ENCODE data around the gene CAMTA2. TPM values are rescaled to one million over a fixed set of nuclear protein-coding genes. Genes with fewer than 3 reads are reported as not detected.

The CAMTA2 gene
- polyA plus RNA-seq, 1 donor = 32.9 TPM

DNA sequence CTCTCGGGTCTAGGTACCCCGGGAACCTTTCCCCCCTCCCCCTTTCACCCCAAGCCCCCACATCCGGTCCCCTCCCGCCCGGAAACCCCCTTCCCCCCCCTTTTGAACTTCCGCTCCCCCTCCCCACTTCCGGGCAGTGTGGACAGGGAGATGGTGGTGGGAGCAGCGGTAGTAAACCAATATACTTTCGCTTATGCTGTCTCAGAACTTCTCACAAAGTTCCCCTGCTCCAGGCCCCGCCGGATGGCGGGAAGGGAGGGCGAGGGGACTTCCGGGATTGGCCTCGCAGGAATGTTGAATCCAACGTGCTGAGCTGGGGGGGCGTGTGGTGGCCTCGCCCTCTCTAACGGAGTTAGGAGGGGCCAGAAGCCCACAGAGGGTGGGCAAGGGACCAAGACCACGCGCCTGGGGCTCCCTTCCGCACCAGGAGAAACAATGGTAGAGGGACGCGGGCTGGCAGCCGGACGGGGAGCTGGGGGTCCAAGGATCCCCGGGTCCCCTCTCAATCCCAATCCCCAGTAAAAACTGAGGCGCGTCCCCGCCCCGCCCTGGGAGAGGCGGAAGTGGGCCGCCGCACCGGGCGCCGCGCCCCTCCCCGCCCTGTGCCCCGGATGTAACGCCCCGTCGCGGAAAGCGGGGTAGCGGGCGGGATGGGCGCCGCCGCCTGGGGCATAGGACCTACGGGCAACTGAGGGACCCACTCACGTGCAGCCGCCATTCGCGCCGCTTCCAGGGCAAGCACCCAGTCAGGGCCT lies 39.9 kb downstream of the CAMTA2 start:
- peak; percentile 66 for DNase-seq

DNA sequence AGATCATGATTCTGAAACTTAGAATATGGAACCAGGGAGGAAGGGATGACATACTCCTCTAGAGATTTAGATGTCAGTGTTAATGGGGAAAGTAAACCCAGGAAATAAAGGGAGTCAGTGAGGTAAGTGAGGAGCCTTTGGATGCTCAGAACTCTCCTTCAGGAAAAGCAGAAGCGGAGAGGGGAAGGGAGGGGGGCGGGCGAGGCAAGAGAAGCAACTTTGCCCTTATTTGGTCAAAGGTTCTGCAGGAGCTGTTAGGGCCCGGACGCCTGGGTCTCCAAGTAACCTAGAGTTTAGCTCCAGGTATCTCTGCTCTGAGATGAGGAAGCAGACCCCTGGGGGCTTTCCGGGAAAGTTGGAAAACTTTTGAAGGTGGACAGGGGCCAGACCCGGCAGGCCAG lies 40.5 kb downstream of the CAMTA2 start:
- DNase-seq = no peak

DNA sequence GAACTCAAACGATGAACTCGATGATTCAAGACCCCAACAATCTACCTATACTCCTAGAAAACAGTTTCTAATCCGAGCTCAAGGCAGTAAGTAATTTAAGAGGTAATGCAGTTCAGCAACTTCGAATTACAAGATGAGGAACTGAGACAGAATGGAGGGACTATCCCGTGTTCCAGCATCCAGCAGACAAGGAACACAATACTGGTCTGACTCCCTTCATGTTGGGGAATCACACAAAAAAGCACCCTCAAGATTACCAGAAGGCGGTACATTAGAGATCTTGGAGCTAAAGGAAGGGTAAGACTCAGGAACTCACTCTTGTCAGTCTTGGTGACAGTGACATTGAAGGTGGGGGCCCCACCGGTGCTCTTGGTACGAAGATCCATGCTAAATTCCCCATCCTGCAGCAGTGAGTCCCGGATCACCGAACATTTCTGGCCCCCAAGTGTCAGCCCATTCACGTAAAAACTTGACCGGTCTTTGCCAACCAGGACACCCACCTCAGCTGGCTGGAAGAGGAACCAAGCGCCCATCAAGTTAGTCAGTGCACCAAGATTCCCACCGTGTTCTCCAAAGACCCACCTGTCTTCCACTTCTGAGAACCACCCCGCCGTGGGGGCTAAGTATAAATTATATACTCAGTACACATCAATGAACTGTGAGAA lies 41.0 kb downstream of the CAMTA2 start:
- no peak for DNase-seq

DNA sequence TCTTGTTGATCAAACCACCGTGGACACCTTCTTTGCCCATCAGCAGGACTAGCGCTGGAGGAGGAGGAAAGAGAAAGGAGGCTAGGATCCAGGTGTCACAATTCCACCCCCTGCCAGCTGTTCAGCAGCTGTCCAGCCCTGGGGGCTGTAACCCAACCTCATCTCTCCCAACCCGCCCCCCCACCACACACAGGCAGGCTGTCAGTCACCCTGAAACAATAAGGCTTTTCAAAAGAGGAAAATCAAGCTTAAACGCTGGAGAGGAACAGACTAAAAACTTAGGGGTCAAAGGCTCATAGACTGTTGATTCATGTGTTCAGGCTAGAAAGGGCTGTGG lies 41.6 kb downstream of the CAMTA2 start:
- no peak for DNase-seq

DNA sequence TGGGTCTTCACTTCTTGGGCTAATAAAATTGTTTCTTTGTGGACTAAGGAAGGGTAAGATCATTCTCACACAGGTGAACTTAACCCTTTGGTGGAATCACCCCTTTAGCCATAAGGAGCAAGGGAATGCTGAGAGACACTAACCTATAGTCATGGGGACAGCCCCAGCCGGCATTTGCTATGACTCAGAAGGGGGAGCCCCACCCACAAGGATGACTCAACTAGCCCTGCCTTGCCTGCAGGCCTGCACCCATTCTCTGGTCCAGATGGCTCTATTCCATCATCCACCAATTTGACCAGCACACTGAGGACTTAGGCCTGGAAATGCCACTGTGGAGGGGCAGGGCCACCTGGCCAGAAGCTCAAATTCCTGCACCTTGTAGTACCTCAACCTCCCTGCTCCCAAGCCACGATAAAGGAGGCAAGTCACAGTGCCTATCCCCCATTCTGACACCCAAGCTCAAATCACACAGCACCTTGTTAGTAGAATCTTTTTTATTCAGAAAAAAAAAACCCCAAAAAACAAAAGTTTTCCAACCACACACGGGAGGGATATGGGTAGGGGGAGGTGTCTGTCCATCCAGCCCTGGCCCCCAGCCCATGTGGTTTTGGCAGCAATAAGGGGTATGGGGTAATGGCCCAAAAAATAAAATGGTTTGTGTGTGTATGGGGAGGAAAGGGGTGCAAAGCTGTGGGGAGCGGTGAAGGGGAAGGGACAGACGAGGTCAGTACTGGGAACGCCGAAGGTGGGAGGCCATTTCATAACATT lies 42.1 kb downstream of the CAMTA2 start:
- DNase-seq = no peak

DNA sequence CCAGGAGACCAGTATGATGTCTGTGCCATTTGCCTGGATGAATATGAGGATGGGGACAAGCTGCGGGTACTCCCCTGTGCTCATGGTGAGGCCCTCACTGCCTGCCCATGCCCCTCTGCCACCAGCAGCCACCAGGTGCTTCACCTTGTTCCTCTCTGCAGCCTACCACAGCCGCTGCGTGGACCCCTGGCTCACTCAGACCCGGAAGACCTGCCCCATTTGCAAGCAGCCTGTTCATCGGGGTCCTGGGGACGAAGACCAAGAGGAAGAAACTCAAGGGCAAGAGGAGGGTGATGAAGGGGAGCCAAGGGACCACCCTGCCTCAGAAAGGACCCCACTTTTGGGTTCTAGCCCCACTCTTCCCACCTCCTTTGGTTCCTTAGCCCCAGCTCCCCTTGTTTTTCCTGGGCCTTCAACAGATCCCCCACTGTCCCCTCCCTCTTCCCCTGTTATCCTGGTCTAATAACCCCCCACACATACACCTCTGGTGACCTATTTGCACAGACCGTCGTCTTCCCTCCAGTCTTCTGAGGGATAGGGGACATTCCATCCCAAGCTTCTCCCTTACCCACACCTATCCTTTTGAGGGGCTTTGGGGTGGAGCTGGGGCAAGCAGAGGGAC lies 42.8 kb downstream of the CAMTA2 start:
- no peak for DNase-seq

DNA sequence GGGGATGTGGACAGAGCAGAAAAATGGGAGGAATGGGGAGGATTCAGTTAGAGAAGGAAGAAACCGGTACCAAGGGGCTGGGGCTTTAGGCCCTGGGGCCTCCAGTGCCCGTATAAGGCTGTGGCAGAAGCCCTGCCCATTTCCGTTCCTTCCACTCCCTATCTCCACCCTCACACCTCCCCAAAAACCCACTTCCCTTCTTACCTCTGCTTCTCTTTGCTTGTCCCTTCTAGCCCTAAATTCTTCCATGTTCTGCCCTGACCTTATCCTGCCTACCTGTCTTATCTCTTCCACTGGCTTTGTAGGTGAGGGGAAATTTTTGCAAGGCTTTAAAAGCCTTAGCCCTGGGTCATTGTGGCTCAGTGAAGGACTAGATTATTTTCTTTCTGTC lies 43.3 kb downstream of the CAMTA2 start:
- no peak for DNase-seq

DNA sequence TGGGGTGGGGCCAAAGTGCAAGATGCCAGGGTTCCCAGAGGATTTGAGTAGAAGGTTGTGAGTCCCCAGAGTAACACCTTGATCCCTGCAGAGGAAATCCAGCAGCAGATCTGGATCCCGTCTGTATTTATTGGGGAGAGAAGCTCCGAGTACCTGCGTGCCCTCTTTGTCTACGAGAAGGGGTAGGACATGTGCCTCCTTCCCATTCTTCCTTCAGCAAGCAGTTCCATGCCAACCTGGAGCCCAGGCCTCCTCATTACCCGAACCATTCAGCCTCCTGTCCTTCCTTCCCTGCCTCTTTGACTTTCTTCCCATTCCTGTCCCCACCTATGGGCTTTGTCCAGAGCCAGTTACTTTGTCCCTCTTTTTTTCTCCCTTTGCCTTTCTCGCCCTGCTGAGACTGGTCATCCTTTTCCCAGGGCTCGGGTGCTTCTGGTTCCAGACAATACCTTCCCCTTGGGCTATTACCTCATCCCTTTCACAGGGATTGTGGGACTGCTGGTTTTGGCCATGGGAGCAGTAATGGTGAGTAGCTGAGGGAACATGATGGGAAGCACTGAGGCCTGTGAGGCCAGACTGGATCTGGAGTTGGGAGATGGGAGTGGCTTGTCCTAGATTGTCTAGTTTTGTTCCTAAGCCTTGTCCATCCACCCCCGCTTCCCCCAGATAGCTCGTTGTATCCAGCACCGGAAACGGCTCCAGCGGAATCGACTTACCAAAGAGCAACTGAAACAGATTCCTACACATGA lies 44.5 kb downstream of the CAMTA2 start:
- DNase-seq = no peak

DNA sequence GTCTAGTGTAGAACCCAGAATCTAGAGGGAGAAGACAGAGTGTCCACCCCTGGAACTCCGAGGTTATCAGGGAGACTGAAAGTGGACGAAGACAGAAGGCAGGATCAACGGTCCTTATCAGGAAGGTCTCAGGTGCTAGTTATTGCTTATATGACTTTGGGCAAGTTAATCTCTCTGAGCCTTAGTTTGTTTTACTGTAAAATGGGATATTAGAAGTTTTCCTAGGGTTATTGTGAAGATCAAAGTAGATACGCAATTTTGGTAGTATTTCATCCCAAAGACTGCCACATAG lies 46.2 kb downstream of the CAMTA2 start:
- DNase-seq = no peak

DNA sequence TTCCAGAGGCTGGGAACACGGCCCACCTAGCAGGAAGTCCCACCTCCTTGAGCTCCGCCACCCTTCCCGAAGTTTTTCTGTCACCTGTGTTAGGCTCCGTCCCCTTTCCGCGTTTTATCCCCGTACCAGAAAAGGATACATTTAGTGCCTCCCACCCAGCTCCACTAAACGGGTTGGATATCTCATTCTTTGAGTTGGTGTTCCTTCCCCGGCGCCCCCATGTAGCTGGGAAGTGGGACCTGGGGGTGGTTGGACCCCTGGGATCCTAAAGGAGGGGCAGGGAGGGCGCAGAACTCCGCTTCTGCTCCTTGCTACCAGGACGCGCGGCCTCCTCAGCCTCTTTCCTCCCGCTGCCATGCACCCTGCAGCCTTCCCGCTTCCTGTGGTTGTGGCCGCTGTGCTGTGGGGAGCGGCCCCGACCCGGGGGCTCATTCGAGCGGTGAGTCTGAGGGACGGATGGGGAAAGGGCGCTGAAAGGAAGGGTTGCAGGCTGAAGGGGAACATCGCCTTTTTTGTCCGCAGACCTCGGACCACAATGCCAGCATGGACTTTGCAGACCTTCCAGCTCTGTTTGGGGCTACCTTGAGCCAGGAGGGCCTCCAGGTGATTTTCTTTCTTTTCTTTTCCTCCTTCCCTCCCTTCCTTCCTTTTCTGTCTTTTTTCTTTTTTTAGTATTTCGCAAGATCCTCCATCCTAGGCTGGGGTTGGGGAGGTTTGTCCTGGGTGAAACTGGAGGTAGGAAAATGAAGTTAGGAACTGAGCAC lies 46.7 kb downstream of the CAMTA2 start:
- DNase-seq = no peak

DNA sequence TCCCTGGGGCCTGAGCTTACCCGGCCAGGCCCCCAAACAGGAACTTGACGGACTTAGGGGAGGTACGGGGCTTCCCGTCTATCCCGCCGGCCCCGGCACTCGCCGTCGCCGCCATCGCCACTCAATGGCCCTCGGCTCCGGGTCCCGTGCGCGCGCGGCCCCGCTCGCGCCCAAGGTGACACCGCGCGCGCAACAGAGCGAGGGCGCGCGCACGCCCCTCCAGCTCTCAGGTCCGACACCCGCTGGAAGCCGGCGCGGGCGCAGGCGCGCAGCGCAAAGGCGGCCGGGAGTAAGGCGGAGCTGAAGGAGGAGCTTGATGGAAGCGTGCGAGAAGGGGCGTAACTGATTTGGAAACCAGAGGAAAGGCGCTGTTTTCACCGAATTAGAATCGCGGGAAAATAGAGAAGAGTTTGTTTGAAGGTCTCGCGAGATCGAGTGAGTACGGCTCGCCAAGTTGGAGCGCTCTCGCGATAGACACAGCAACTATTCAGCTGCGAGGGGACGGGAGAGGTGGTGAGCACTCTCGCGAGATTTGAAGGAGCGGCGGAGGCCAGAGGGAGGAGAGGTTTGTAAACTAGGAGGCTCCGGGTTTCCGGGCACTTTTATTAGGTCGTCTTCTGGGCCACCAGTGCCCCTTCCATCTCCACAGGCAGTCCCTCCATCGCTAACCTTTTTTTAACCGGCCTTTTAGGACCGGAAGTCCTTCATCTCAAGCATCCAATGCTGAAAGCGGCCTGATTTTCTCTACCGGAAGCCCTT lies 47.5 kb downstream of the CAMTA2 start, which contains the start of the genes RNF167 and SLC25A11:
Gene RNF167, plus strand, starts transcription at position 473 of the 759 bp plus-strand sequence. CDS start 642 bp downstream, outside the sequence.
Gene SLC25A11, minus strand, starts transcription at position 251 of the 759 bp plus-strand sequence. Its CDS starts 136 bp downstream, at position 115.
- peak; percentile 99 for DNase-seq

DNA sequence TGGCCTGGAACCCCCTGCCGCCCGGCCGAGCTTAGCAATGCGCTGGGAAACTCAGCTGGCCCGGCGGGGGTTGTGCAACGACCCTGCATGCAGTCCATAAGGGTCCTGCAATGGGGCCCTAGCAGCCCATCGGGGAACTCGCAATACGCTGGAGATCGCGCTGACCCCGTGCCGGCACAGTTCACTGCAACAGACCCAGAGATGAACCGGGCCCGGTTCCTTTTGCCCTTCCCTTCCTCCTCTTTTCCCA lies 48.0 kb downstream of the CAMTA2 start:
- no peak for DNase-seq

DNA sequence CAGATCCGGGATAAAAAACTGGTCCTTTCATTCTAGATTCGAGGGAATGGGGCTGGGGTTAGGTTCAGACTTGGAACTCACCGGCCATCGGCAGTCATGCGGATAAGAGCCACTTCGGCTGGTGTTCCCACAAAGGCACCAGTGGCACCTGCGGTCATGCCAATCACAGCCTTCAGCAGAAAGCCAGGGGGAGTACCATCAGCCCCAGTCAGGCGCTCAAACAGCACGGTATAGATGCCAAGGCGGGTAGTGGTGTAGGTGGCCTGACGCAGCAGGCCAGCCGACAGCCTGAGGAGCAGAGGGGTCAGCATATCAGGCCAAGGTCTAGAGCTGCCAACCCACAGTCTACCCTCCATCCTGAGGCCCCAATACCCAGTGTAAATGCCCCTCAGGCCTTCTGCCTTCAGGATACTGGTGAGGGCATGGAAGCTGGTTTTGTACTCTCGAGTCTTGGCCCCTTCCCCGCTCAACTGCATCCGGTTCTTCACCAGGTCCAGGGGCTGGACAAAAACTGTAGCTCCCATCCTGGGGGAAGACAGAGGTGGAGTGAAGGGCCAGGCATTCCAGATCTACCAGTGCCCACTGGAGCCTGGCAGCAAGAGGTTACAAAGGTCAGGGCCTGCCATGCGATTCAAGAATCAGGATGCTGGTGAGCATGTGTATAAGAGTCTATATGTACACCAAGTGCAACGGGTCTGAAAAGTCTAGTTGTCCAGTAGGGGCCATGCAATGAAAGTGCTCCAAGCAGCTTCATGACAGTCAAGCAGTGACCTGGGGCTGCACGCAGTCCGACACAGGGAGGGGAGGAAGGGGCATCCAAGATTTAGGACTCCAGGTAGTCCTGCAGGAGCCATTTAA lies 48.6 kb downstream of the CAMTA2 start:
- DNase-seq = no peak

DNA sequence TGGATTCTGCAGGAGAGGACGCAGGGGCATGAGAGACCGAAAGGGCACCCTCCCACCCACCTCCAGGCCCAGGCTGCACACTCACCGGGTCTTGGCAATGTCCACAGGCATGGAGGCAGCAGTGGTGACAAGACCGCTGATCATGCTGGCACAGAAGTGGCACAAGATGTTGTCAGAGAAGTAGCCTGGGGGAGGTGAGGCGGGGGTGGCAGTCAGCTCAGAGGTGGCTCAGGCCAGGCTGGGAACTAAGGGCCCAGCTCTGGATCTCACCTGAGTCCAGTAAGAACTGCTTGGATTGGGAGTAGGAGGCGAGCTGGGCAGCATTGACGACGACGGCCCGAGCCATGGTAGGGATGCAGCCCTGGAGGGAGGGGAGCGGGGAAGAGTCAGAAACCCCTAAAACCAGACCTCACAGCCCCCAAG lies 49.4 kb downstream of the CAMTA2 start:
- no peak for DNase-seq

DNA sequence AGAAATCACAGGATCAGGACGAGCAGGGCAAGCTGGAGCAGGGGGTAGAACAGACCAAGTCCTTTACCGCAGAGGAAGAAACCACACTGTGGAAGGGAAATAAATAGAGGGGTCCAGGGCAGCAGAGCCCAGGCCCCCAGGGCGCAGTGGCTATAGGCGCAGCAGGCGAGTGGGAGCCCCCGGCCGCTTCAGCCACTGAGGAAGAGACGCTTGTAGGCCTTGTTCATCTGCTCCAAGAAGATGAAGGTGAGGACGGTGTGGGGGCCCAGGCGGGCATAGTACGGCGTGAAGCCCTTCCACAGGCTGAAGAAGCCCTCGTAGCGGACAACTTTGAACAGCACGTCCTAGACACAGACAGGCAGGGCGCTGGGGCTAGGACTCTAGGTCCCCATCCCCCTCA lies 49.9 kb downstream of the CAMTA2 start:
- no peak for DNase-seq

DNA sequence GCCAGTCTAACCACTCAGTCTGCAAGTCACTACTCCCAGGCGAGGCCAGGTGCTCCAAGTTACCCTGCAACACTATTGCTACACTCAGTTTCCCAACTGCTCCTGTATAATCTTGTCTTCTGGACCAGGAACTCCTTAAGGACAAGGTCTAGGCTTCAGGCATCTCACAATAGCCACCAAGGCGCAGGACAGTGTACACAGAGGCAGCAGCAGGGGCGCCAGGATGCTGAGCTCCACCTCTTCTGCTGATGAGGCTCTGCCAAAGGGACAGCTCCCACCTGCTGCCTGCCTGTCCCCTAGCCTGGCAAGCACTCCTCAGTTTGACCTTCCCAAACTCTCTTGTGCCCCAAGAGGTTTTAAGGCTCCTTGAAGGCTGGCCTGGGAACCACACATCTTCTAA lies 51.0 kb downstream of the CAMTA2 start:
- no peak for DNase-seq

DNA sequence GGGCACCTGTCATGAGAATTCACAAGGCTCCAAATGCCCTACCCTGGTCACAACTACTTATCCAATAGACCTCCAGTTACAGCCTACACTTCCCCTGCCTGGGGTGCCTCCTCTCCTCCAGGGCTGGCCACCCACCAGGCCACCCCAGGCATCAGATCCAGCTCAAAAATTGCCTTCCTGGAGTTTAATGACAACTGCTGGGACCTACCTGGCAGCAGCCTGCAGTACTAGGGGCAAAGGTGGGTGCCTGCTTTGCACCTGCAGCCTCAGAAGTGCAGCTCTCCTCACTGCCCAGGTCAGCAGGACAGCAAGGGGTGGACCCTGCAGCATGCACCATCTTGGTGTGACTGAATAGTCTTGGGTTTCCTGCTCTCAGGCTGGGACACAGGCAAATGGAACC lies 51.8 kb downstream of the CAMTA2 start:
- DNase-seq = no peak

DNA sequence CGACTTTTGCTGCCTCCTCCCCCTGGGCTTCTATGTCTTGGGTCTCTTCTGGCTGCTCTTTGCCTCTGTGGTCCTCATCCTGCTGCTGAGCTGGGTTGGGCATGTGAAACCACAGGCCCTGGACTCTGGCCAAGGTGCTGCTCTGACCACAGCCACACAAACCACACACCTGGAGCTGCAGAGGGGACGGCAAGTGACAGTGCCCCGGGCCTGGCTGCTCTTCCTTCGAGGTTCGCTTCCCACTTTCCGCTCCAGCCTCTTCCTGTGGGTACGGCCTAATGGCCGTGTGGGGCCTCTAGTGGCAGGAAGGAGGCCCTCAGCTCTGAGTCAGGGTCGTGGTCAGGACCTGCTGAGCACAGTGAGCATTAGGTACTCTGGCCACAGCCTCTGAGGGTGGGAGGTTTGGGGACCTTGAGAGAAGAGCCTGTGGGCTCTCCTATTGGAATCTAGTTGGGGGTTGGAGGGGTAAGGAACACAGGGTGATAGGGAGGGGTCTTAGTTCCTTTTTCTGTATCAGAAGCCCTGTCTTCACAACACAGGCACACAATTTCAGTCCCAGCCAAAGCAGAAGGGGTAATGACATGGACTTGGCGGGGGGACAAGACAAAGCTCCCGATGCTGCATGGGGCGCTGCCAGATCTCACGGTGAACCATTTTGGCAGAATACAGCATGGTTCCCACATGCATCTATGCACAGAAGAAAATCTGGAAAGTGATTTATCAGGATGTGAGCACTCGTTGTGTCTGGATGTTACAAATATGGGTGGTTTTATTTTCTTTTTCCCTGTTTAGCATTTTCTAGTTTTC lies 53.1 kb downstream of the CAMTA2 start:
- DNase-seq = no peak

DNA sequence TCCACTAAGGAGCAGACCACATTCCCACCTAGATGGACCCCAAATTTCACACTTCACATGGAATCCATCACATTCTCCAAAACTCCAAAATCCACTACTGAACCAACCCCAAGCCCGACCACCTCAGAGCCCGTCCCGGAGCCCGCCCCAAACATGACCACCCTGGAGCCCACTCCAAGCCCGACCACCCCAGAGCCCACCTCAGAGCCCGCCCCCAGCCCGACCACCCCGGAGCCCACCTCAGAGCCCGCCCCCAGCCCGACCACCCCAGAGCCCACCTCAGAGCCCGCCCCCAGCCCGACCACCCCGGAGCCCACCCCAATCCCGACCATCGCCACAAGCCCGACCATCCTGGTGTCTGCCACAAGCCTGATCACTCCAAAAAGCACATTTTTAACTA lies 53.8 kb downstream of the CAMTA2 start:
- DNase-seq = no peak

Measured in hindlimb muscle (tissue), 1 donor.